Stimulated activated naive CD4-positive, alpha-beta T cell treated with Interleukin-2 at 50 U/mL for 16 hours (primary cell): ENCODE results near the gene GSG1L2.

Source experiments
- DNase-seq: peaks from one replicate; lab custom pipeline; 2025; lab: John Stamatoyannopoulos, UW

The GSG1L2 gene

GRCh38 chr17:9821921-9822320, at the start of gene GSG1L2:
TSS of gene GSG1L2 (minus strand) at chr17:9822079. CDS start at chr17:9822071, 8 bp downstream.
- no peak for DNase-seq

- DNase-seq: no peak
These were observed 46.7 kb upstream of the GSG1L2 start for GRCh38 chr17:9868552-9868951.

DNA sequence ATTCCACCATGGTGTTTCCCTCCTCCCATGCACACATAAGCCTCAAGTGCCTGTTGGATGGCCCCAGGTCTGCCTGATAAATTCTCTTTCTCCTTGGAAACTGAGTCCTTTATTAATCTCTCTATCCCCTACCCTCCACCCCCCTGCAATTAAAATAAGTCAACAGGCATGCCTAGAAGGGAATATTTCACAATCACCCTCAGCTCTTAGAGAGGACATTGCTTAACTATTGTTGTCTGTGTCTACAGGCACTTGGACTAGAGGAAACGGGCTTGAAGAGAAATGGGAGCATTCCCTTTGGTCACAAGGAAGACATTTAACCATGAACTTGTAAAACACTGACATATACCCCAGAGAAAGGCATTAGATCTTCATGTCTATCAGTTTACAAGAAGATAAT, 43.7 kb upstream of the GSG1L2 start:
- DNase-seq: no peak

DNA sequence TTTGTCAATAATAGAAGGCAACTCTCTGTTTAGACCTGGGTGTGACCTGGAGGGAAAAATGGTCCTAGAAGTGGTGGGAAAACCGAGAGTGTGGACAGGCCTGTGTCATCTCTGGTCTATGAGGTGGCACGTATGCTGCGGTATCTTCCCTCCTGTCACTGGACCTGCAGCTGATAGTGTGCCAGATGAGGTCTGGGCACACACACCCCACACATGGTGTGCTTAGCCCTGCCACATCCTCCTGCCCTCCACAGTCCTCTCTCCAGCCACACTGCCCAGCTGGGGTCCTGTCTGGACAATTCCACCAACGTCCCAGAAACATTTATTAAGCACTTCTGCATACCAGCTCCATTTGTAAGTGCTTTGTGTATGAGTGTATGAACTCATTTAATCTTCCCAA, 41.1 kb upstream of the GSG1L2 start:
- no peak for DNase-seq

GRCh38 chr17:9862220-9862619, 40.3 kb upstream of the GSG1L2 start:
- no peak for DNase-seq

DNA sequence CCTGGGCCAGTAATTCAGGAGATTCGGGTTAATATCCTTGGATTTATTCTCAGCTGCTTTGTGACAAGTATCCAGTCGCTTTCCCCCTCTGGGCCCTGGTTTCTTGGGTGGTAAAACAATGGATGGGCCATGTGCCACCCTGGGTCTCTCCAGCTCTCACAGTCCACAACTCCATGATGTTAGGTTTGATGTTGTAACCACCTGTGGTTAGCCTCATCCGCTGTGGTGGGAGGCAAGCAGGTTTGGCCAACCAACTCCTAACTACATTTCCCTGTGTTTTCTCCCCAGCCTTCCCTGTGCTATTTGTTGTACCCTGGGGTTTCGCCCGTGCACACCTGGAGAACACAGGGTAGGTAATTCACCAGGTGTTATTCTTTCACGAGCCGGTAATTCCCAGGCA, 39.0 kb upstream of the GSG1L2 start:
- no peak for DNase-seq

- no peak for DNase-seq
These were observed 37.9 kb upstream of the GSG1L2 start for GRCh38 chr17:9859781-9860180.

GRCh38 chr17:9855036-9855435, 33.2 kb upstream of the GSG1L2 start:
- no peak for DNase-seq

GRCh38 chr17:9854255-9854654, 32.4 kb upstream of the GSG1L2 start:
- DNase-seq: no peak

DNA sequence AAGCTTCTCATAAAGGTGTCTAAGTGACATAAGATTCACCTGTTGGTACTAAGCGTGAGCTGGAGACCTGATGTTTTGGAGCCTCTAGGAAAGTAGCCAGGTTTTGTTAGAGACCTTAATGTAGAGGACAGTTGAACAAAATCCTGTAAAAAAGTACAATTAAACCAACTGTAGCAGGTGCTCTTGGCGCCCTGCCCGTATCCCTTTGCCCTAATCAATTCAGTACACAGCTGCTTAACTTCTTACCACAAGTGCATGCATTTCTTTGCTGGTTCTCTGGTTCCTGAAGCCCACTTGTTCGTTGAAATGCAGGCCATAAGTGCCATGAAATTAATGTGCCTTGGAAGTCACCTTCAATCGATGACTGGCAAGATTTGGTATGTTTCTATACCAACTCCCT, 28.3 kb upstream of the GSG1L2 start:
- DNase-seq: no peak

DNA sequence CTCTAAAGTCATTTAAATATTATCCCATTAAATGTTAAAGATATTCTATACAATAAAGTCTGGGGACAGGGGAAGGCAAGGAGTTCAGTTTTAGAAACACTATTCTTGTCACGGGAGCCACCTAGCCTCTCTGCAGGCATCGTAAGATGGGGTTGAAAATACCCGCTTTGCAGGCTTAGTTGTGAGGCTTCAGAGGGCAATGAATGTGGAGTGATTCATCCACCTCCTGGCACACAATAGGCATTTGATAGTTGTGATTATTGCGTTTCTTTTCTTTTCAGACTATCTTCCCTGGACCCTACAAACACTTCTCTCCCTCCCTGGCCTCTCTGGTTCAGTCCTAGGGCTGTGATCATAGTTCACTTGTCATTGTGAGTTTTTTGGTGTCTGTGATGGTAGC, 23.4 kb upstream of the GSG1L2 start:
- no peak for DNase-seq

GRCh38 chr17:9844153-9844552, 22.3 kb upstream of the GSG1L2 start:
- no peak for DNase-seq

DNA sequence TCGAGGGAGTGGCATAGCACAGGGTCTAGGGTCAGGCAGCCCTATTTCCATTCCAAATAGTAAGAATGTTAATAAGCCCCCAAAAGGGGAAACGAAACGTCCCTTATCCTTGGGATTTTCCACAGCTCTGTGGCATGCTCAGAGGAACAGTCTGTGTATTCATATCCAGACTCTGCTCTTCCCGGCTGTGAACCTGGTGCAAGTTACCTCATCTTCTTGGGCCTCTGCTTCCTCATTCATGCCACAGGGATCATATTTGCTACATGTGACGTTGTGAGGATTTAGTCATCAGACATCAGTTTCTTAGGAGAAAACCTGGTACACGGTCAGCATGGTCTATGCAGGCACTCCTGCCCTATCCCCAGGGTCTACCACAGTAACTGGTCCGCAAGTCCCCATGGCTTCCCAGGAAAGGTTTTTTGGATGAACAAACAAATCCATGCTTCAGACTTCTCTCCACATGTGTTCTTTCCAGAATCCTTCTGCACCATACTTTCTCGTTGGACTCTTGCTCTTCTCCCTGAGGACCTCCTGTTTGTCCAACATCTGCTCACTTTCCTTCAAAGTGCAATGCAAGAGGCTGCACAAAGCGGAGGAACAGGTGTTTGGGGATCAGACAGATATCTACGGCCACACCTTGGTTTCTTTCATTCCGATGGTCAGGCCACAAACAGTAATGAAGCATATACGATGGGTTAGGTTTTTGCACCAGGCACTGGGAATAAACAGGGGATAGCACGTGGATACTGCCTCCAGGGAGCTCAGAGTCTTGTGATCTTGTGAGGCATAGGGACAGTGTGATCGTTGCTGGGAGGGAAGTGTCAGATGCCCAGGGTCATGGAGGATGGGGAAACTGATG, 21.5 kb upstream of the GSG1L2 start:
- no peak for DNase-seq

- no peak for DNase-seq
These were observed 20.3 kb upstream of the GSG1L2 start for GRCh38 chr17:9842057-9842758.

DNA sequence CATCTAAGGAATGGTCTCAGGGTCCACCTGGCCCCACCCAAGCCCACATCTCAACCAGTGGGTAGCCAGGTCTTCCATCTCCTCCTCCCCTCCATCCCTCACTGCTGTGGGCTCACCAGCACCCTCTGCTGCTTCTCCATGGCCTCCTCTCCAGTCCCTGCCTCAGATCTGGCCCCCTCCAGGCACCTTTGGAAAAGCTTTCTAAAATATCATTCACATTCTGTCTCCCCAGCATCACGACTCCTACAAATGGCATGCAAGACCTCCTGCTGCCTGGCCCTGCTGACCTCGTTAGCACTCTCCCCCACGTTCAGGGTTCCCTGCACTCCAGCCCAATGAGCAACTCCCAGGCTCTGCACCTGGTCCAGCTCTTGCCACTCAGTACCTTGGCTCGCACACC, 17.6 kb upstream of the GSG1L2 start:
- DNase-seq: no peak

DNA sequence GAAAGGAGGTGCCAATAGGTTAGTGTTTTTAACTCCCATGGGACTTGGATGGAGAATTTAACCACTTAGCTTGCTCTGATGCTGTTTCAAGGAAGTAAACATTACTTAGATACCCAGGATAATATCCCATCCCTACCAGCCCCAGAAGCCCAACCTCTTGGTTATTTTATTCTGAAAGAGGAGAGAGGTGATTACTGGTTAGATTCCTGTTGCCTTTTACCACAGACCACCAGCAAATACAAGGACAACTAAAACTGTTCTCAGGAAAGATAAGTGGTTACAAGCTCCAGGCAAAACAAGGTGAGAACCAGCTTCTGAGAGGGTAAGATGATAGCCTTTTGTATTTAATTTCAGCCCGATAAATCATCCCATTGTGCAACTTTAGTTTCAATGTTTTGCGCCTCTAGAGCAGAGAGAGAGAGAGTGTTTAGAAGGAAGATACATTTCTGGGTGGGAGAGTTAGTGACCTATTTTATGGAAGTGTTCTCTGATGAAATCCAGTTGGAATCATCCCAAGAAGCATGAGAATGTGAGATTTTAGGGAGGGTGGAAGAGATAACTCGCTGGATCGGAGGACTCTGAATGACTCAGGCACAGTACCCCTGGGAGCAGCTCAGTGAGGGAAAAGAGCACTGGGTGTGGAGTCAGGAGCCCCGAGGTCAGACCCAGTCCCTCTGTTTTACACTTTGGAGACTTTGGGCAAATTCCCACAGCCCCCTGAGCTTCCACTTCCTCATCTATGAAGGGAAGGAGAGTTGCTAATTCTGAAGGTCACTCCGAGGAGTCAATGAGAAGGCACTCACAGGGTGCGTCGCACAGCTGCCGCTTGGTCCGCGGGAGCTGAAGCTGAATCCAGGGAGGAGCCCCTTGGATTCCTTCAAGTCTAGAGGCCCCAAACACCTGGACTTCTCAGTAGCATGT, 15.9 kb upstream of the GSG1L2 start:
- DNase-seq: no peak

GRCh38 chr17:9833922-9834321, 12.0 kb upstream of the GSG1L2 start:
- DNase-seq: no peak

DNA sequence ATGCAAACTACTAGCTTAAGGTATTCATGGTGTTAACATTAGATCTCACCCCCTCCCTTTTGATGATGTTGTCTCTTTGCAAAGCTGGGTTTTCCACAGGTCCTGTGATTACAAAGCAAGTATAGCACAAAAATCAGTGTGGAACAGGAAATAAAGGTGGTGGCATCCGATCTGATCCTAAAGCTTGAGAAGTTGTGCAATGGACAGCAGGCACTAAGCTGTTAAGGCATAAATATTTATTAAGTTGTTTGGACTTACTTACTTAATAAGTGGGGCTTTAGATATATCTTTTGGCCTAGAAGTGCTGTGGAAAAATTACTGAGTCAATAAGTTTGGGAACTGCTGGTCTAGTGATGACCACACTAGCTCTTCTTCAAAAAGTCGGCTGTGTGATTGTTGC, 8.8 kb upstream of the GSG1L2 start:
- DNase-seq: no peak

GRCh38 chr17:9829343-9829742, 7.5 kb upstream of the GSG1L2 start:
- DNase-seq: no peak

DNA sequence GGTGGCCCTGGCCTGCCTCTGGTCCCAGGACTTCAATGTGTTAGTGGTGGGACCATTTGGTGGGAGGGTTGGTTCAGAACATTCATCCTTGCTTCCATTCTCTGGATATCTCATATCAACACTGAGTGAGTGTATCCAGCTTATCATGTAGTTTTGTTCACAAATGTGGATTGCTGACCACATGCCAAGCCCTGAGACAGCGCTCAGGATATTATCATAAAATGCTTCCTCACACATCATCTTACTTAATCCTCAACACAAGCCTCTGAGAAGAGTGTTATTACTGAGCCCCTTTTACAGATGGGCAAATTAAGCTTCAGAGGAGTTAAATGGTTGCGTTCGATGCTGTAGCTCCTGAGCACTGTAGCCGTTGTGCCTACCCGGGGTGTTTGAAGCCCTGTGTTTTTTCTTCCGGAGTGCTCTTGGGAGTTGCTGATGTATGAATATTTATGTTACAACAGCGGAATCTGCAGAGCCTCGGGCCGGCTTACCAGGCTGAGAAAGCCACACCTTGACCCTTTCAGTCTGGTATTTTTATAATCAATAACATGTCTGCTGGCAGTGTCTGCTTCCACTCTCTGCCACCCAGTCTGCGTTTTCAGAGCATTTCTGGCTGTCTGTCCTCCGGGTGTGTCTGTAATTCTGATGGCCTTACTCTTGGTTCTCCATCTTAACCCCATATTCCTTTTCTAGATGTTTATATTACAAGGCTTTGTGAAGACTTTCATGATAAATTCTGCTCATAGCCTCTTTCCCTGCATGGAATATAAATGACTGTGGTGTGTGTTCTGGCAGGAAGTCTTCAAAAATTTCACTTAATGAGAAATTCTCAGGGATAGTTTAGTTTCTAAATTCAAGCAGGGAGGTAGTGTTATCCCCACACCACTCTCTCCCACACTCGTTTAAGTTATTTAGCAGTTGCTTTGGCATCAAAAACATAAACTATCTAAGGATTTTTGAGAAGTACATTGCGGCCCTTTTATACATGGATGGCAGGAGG, 6.7 kb upstream of the GSG1L2 start:
- DNase-seq: no peak

GRCh38 chr17:9825641-9826150, 3.8 kb upstream of the GSG1L2 start, which contains the start of gene GLP2R:
TSS of gene GLP2R (plus strand) at chr17:9825924. CDS start at chr17:9826064, 140 bp downstream.
- DNase-seq: no peak
